Measurements from ENCODE around the gene CAB39L.

DNA sequence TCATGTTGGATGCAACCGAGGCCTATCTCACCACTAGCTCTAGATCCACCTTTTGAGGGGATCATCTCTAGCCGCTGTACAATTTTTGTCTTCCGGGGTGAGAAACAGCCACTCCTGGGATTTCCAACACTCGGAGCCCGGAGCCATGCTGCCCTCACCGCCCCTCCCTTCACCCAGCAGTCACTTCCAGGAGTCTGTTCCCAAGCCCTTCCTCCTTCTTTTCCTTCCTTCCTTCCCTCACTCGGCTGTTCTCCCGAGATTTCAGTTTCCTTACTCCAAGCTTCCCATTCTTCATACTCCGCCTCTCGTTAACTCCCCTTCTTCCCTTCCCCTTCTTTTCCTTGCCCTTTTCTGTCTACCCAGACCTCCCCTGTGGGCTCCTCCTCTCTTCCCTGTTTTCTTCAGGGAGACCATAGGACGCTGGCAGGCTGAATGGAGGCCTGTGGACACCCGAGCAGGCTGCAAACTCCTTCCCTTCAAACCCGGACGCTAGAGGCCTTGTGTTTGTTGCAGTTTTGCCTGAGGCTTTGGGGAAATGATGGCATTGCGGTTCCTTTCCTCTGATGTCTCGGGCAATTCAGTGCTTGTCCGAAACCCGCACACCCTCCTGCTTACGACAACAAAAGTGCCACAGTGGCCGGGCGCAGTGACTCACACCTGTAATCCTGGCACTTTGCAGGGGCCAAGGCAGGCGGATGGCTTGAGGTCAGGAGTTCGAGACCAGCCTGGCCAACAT lies 96.0 kb downstream of the CAB39L start:
- TF ChIP-seq CTCF (conservative IDR thresholded peaks at IDR 0.05; ENCODE audit: low read depth, low read length), result no peak
- TF ChIP-seq EZH2 (IDR thresholded peaks at IDR 0.05; ENCODE audit: borderline replicate concordance, low read depth, low read length, poor library complexity, severe bottlenecking), result no peak
